Germinal center (tissue), 1 donor: Measurements from ENCODE around the gene PRLR.
"Not testable (repeated sequence)": the region's sequence is repeated elsewhere in the genome, so short reads cannot be mapped to it uniquely, and the experiment has no call there.

Experiments used
- DNase-seq: peaks from one replicate; pipeline ENCODE4 v3.0.0; 2012; ENCODE audit warnings: mixed read lengths, low spot score

Gene PRLR

DNA sequence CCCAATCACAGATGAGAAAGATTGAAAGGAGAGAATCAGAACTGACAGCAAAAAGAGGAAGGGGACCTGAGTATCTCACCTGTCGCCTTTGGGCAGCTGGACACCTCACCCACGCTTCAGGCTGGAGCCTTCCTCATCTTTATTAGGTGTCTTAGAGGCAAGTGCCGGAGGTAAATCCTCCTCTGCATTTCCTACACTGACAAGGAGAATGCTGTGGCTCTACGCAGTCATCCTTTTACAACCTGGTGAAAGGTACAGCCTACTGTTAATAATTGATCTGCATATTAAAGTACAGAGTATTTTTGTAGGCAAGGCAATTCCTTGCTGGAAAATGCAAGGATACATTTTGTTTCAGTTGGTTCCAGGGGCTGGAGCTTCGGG lies 34.8 kb downstream of the PRLR start:
- DNase-seq, result no peak

DNA sequence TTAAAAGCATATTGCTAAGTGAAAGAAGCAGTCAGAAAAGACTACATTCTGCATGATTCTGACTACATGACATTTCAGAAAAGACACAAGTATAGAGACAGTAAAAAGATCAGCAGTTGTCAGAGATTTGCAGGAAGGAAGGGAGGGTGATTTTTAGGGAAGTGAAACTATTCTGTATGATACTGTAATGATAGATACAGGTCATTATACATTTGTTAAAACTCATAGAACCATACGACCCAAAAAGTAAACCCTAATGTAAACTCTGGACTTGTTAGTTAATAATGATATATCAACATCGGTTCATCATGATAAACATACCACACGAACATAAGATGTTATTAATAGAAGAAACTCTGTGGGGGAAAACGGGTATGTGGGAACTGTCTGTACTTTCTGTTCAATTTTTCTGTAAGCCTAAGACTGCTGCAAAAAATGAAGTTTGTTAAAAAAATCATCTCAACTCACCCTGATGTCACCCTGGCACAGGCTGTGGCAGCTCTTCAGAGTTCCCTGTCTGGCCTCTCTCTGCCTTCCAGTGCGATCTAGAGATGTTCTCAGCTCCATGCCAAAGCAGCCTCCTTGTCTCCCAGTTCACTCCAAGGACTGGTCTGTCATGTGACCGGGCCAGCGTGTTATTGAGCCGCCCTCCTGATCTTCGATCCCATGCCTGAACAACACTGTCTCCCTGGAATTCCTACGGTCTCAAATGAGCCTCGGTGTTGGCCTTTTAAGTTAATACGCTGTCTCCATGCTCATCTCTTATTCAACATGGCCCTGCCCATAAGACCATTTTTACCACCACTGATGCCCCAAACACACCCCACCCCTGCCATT lies 35.4 kb downstream of the PRLR start:
- no peak for DNase-seq

DNA sequence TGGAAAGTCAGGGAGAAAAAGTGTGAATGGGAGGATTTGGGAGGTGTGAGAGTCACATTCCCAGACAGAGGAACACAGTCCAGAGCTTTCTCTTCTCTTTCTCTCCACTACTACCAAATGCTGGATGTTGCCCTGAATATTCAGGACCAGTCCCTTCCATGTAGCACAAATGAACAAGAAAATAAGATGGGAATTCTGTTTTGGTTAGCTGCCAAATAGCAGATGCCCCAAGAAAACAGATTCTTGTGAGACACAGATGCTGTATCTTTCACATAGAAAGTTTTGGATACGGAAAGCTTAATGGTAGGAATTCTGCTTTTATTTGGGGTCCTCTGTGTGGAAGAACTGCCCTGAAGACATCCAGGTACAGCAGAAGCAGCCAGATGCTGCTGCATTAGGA lies 37.8 kb downstream of the PRLR start:
- DNase-seq, result no peak

DNA sequence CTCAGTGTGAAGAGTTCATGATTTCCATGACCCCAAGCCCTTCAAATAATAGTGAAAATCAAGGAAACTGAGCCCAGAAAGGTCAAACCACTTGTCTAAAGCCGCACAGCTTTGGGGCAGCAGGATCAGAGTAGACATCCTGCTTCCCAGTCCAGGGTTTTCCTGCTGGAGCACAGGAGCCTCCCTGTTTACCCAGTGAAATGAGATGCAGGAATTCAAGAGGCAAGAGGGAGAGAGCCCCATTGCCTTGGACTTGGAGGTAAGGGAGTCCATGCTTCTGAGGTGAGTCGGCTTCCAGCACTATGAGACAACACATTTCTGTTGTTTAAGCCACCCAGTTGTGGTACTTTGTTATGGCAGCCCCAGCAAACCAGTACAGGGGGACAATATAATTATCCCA lies 40.5 kb downstream of the PRLR start:
- DNase-seq, result not testable (repeated sequence)

DNA sequence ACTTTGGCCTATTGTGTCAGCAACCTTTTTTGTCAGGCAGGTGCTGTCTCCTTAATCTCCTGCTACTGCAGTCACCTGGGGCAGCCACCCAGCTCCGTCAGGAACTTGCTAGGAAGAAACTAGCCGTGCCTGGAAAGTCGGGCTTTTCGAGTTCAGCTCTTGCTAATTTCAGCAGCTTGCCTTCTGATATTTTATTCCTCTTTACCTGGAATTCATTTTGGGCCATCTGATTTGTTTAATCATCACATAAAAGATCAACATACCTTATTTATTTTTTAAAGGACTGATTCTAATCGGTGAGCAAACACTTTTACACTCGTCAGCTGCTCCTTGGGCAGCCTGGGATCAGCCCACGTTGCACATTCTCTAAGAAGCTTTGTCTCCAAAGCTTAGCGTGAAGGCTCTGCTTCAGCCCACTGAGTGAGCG lies 42.2 kb downstream of the PRLR start:
- DNase-seq, result no peak

DNA sequence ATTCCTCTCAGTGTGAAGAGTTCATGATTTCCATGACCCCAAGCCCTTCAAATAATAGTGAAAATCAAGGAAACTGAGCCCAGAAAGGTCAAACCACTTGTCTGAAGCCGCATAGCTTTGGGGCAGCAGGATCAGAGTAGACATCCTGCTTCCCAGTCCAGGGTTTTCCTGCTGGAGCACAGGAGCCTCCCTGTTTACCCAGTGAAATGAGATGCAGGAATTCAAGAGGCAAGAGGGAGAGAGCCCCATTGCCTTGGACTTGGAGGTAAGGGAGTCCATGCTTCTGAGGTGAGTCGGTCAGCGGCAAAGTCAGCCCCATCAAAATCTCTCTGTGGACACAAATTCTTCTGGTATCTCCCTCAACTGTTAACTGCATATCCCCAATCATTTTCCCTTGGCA lies 42.7 kb downstream of the PRLR start:
- DNase-seq, result not testable (repeated sequence)

DNA sequence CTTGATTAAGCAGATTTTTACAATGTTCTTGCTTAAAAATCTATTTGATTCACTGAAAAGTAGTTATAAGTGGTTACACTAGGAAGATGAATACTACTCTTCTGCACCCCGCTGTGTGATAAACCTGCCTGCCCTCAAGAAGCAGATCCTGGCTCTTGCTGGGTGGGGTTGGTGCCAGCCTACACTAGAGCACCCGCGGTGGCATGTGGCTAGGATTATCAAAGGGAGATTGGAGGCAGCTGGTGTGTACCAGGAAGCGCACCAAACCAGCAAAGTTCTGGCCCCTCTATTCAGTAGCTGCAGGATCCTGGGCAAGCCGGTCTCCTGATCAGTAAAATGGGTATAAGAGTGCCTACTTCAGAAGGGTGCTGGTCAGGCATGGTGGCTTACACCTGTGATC lies 43.5 kb downstream of the PRLR start:
- no peak for DNase-seq

DNA sequence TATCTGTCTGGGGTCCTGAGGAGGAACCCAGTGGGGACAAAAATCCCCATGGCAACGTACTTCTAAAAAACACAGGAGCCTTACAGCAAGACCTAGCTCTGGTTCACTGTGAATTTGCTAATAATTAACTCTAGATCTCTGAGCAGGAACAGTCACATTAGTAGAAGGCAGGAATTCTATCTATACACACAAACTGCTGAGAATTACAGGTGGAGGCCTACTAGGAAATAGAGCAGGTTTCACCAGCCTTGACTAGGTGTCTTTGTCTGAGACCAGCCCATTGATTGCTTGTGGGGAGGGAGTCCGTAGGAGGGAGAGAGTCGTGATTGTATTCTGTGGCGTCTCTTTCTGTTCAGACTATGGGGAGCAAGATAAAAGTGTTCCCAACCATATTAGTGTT lies 44.8 kb downstream of the PRLR start:
- DNase-seq, result no peak

DNA sequence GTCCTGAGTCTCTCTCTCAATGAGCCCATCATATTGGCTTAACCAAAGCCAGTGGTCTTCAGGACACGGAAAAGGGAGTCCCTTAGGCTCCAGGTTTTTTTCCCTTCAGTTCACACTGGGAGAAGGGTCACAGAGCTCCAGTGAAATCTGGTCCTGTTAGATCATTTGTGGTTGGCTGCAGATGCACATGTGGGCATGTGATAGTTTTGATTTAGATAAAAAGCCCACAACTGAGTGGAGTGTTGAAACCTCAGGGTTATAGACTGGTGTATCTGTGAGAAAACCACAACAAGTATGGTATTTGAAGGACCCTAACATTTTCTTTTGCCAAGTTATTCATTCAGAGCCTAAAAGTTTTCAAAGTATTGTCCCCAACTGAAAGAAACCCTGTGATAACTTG lies 46.7 kb downstream of the PRLR start:
- DNase-seq, result no peak

DNA sequence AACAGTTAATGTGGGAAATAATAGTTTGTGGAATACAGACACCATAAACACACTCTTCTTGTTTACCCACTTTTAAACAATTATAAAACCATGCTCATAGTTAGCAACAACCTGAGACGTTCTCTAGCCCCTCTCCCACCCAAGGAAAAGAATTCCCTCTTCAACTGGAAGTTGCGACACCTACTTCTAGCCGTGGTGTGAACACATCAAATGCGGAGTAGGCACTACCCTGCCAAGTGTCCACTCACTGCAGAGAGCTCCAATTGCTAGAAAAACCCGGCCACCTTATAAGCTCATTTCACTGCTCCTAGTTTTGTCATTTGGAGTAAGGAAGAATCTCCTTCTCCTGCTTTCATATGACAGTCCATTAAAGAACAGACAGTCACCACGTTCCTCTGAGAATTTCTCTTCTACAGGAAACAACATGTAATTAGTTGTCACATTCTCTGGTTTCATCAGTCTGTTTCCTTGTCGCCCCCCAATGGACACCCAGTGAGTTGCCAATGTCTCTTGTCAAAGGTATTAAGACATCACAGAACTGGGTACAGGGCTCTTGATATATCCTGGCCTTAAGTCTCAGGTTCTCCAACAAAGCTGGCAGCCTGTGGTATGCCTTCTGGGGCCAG lies 47.3 kb downstream of the PRLR start:
- peak; percentile 20 for DNase-seq

DNA sequence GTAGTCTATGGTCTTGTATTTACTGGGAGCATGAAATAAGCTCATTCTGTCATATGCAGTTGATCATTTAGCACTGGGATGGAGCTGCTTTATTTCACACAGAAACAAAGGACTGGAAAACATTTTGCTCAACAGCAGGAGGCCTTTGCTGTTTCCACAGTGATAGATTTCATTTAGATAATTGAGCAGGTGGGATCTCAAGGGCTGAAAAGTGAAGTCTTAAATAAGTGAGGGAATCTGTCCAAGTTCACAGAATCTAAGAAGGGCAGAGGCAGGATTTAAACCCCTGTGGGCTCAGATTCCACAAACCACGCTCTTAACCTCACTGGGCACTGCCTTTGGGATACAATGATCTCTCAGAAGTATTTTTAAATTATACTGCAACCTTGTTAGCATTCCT lies 47.8 kb downstream of the PRLR start:
- no peak for DNase-seq

DNA sequence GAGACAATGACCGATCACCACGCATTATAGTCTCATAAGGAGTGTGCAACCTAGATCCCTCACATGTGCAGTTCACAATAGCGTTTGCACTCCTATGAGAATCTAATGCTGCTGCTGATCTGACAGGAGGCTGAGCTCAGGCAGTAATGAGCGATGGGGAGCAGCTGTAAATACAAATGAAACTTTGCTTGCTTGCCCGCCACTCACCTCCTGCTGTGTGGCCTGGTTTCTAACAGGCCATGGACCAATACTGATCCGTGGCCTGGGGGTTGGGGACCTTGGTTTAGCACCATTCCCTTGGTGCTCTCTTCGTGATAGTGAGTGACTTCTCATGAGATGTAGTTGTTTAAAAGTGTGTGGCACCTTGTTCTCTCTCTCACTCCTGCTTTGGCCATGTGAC lies 50.2 kb downstream of the PRLR start:
- DNase-seq, result no peak

DNA sequence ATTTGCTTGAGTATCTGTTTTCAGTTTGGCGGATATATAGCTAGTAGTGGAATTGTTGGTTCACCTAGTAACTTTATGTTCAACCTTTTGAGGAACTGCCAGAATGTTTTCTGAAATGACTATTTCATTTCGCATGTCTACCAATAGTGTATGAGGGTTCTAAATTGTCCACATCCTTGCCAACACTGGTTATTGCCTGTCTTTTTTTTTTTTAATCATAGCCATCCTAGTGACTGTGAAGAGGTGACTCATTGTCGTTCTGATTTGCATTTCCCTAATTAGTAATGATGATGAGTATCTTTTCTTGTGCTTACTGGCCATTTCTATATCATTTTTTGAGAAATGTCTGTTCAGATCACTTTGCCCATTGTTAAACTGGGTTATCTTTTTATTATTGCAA lies 52.5 kb downstream of the PRLR start:
- no peak for DNase-seq

DNA sequence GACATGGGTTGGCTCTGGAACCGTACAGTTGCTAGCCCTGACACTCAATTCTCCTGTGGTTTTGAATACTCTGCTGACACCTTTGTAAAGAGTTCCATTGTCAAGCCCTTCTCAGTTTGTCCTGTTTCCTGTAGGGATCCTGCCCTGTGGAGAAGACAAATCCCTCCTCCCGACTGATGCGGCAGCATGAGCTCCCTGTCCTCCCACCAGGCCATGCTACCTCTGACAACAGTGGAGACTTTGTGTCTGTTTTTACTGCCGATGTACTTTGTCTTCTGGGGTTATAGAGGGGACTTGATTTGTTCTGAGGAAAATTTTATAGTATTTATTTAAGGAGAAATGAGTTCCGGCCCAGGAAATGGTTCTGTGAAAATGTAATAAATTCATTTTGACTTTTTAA lies 57.8 kb downstream of the PRLR start:
- DNase-seq, result no peak

DNA sequence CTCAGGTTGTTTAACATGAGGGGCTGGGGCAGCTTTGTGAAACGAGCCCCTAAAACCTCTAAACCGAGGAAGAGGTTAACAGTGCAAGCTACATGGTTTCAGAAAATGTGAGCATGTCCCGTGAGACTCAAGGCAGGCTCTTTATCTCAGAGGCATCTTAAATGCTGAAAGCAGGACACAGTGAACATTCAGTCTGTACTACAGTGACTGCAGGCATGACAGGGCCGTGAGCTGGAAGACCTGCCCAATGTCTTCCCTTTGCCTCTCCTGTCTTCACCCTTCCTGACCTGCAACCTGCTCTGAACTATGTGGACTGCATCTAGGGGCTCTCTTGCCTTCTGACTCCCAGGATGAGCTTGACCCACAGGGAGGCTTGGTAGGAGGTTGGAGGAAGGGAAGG lies 58.3 kb downstream of the PRLR start:
- no peak for DNase-seq

DNA sequence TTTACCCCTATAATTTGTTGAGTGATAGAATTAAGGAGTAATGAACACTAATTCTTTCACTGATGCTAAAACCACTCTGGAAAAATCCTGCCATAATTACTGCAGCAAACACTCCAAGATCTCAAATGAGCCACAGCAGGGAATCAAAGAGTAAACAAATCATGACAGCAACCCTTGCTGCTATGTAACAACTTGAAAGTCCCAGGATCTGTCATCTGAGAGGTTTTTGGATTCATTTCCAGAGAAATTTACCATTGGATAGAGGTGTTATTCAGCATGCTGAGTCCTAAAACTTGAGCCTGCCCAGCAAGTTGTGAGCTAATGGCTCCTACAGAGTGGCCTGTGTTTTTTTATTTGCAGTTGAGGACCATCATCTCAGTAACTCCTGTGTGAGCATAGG lies 59.2 kb downstream of the PRLR start:
- no peak for DNase-seq

DNA sequence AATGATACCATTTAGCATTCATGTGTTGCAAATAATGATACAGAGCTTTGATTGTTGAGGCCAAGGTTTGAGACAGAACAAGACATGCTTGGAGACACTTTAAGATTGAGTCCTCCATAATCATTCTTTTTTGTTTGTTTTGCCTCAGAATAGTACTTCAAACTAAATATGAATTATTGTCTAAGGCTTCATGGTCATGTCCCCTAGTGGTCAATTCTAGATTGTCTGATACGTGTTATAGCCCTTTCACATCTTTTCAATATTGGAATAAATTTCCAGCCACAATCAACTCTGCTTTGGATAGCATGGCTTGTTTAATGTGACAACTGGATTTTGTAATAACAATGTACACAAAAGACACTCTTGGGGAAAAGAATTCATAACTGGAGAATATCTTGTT lies 64.2 kb downstream of the PRLR start:
- no peak for DNase-seq

DNA sequence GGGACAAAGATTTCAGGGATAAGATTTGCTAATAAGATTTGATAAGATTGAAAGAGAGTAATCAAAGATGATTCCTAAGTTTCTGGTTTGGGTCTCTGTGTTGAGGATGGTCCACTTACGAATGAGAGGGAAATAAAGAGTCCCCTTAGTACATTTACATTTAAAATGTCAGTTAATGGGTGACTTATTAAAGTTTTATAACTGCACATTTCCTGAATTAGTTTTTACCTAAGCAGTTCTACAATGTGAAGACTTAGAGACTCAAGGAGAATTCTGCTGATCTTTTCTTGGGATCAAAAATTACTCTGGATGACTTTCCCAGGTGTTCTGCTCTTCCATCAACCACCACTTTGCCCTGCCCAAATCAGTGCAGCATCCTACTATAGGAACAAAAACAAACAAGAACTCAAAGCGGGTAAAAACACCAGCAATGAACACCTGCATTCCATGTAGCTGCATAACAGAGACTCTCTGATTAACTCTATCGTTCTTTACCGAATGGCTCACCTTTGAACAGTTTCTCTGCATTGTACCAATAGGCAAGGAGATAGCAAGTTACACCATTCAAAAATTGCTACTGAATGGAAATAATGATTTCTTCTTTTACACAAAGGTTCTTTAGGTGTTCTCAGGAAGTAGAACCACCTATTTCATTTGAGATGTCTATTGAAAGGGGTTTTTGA lies 65.3 kb downstream of the PRLR start:
- no peak for DNase-seq

DNA sequence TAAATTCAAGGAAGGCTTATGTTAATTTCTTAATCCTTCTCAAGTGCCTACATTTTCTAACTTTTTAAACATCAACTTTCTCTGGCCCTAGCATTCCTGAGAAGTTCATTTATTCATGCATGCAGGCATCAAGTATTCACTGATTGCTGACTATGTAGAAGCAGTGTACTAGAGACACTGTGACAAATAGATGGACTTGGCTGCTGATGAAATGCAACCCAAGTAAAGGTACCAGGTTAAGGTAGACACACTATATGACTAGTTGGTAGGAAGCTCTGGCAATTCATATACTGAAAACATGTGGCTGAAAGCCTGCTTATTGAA lies 66.6 kb downstream of the PRLR start:
- no peak for DNase-seq

DNA sequence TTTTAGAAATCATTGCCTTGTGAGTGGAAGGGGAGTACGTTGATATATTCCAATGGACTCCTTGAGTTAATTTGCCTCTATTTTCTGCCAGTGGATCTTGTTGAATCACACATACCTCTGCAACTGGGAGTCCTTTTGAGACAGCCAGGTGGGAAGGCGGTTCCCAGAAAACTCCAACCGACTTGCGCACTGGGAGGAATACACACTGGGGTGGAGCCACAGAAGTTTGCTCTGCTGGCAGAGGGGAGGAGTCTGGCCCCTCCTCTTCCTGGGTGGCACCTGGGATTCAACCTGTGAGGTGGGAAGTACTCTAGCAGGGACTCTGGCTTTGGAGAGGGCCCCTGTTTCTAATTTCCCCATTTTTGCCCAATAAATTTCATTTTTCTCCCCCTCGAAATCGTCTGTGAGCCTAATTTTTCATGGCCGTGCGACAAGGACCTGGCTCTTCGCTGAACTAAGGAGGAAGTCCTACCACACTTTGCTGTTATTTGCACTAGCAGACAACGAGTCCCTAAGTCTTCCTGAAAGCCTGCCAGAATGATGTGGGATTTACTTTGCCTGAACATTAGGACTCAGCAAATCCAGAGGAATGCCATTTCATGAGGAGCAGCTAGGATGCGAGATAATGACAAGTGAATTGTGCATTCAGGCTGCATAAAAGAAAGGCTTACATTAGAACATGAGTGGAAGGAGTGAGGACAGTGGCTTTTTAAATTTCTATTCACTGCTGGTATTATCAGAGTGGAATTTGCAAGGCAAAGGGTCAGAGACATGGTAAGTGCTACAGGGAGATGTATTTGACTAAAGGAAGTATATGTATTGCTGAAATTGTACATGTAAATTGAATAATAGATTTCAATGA lies 67.2 kb downstream of the PRLR start:
- no peak for DNase-seq

DNA sequence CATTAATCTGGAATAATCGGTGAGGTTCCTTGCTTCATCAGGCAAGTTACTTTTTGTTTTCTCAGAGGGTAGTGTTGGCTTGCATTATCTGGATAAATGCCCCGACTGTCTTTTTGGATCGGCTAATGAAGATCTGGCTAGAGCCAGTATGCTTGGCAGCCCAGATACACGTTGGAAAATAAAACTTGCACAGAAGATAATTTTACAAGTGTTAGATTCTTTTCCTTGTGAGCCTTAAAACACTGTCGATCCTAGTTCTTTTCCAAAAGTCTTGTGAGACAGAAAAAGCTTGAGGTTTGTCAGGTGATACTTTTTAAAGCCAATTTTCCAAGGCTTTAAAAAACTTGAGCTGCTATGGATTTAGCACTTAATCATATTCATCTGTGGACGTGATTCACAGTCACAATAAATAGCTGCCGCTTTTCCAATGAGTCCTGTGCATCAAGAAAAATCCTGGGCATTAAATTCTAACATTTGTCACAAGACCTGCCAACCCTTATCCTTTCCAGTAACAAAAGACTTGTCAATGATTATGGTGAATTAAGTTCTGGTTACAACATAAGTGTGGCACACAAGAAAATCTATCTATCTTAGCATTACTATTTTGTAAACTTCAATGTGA lies 68.5 kb downstream of the PRLR start:
- no peak for DNase-seq

DNA sequence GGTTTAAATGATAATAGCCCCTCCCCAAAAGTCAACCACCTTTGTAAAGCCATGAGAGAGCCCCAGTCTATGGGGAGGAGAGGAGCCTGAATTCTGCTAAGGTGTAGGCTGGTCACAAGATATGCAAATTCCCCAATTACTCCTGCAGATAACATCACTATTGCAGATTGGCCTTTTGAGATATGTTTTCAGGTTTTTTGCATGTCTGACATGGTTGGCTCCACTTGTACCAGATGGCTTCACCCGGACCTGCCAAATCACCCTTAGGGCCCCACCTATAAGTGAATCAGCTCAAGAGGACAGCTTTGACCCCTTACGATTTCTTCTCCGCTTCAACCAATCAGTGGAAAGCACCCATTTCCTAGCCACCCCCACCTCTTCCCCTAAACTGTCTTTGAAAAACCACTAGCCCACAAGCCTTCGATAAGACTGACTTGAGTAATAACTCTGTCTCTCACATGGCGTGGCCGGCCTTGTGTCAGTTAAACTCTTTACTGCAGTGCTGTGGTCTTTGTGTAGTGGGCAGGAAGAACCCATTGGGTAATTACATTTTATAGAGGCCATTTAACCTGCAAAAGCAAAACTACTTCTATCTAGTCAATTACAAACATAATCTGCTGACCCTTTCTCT lies 69.7 kb downstream of the PRLR start:
- DNase-seq, result no peak
